HG02852 (cell line): Measurements from ENCODE around the gene ZKSCAN4.

Source experiments
- ATAC-seq: cut with Tn5 transposase; IDR thresholded peaks from one replicate; pipeline ENCODE4 v1.9.1; 2021; ENCODE audit warnings: mild to moderate bottlenecking, moderate library complexity; ENCODE audit not compliant: unreplicated experiment

The ZKSCAN4 gene

DNA sequence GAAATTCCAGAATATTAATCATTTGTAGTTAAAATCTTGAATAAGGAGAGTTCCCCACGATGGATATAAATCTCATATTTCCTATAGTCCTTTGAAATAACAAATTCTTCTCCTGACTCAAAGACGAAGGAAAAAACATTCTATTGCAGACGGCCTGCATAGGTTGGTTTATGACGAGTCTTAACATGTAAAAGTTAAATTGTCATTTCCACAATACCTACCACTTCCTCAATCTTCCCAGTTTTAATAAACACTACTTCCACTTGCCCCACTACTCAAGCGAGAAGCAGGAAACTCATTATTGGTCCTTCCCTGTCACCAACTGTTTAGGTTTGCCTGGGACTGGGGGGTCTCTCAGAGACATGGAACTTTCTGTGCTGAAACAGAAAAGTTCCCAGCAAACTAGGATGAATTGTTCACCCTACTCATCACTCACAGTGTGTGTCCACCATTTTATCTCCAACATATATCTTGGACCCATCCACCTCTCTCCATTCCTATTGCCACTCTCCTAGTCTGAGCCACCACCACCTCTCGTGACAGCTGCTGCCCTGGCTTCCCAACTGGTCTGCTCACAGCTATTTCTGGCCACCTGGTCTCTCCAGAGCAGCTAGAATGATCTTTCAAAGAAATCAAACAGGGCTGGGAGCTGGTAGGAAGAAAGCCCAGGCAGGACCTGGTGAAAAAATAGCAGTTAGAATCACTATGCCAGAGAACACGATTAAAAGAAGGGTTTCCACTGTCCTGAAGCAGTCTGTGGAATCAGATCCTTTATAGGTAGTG is 42.1 kb downstream of the ZKSCAN4 start:
- ATAC-seq = no peak

DNA sequence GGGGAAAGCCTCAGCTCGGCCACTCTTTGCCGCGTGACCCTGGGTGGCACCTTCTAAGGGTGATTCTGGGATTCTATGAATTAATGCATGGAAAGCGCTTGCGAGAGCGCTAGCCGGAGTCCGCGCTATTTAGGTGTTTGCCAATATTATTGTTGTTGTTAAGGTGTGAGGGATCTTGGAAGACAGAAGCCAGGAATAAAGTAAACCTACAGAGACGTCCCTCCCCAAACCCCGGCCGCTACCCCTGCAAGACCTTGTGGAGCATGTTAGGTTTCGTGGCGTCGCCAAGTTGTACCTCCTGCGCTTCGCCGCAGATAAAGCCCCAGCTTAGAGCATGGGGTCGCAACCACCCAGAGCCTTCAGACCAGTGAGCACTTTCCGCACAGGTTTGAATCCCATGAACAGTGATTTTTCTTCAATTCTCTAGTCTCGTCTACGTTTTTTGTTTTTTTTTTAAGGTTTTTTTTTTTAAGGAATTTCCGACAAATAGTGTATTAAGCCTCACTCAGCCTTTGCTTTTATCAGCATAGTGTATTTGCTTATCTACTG is 43.9 kb downstream of the ZKSCAN4 start:
- no peak for ATAC-seq

DNA sequence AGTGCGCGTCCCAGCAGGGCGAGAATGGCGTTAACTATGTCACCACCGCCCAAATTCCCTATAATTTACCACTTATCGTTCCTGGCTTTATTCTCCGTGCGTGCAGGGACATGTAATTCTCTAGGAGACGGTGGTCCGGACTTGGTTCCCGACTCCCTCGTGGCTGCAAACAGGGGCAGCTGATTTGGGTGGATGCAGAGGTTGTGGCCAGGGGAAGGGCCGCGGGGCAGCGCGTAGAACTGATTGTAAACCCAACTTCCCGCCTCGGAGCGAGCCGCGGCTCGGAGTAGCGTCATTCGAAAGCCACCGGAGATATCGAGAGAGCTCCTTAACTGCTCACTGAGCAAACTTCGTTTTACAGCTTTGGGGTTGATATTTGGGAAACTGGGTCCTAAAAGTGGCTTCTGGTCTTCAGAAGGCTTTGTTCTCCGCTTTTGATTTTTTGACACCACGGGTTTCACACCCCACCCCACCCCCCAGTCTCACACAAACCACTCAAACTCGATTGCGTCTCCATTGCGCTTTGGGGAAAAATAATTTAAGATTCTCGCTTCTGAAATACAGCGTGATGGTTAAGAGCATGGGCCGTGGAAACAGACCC is 44.5 kb downstream of the ZKSCAN4 start:
- ATAC-seq = no peak

DNA sequence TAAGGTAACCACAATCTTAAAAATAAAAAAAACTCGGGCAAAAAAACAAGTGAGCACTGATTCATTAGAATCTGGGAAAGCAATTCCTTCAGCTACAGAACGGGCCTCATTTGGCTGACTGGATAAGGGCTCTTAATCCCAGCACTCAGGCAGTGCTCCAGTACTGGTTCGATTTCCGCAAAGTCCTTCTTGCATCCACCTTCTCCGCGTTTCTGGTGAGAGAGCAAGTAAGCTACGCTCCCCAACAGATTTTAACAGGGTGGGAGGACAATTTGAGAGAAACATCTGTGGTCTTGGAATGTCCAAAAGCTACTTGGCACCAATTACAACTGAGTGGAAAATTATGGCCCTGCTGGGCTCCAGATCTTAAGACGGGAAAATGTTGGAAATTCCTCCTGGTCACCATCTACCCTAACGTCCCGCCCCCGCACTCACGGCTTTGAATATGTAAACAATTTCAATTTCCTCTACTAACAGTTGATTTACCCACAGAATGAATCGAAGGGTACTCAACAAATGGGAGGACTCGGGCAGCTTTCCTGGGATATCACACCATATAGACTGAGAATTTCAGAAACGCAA is 45.0 kb downstream of the ZKSCAN4 start:
- ATAC-seq = no peak

DNA sequence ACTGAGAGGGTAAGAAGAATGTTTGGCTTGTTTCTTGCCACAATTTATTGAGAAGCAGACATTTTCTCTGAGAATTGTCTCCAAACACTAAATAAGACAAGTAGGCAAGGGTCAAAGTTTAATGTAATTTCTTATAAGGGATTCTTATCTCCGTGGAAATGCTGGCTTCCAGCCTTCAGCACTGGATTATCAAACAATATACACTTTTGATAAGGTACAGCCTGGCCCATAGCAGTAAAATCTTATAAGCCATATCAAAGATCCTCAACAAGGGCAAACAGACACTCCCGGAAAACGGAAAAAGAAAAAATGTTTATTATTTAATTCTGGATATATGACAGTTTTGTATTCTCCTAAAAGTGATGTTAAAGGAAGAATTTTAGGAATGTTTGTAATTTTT is 45.5 kb downstream of the ZKSCAN4 start:
- ATAC-seq = no peak

DNA sequence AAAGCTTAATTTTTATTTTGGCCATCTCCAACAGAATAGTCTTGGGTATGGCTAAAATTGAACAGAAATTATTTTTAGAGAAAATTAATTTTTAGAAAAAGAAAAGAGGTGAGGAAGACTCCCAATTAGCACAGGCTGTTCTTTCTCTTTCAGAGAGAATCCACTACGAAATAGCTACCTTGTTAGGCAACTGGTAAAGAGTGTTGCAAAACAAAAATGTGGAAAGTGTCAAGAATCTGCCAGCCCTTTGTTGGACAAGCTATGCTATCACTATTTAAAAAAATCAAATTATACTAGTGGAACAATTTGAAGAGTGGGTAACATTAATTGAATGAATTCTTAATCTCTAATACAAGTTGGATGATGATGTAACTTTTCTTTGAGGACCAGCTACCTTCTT is 46.2 kb downstream of the ZKSCAN4 start:
- no peak for ATAC-seq

DNA sequence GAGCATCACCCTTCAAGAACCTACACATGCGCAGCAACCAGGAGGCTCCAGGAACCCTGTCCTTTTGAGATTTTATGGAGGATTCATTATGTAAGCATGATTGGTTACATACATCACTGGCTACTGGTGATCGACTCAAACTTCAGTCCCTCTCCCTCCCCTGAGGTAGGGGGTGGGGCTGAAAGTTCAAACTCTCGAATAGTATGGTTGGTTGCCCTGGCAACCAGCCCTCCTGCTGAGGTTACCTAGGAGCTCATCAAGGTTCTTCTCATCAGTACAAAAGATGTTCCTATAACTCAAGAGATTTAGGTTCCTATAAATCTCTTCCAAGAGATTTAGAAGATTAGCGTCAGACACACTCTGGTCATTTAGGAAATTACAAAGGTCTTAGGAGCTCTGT is 48.9 kb downstream of the ZKSCAN4 start:
- ATAC-seq = no peak

DNA sequence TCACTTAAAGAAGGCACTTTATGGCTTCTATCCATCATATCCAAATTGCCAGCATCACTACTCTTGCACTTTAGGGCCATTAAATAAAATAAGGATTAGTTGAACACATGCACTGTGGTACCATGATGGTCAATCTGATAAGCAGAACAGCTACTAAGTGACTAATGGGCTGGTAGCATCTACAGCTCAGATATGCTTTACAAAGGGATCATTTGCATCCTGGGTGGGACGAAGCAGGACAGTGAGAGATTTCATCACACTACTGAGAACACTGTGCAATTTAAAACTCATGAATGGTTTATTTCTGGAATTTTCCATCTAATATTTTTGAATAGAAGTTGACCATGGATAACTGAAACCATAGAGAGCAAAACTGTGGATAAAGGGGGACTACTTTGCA is 52.0 kb downstream of the ZKSCAN4 start:
- ATAC-seq = no peak
